Activated CD8-positive, alpha-beta T cell treated with anti-CD3 and anti-CD28 coated beads, Interleukin-2, amount 10 ng/mL, durations not matched to agents 7 days and 5 days (primary cell): Measurements from ENCODE around the gene CHST7. TPM values are rescaled to one million over a fixed set of nuclear protein-coding genes. Genes with fewer than 3 reads are reported as not detected.

Source experiments
- ATAC-seq: fragments of 150-1000 bp; cut with Tn5 transposase; one replicate; pipeline ENCODE4 v1.10.0; 2021; ENCODE audit warnings: moderate library complexity
- CTCF ChIA-PET: fragments of 350-600 bp; sonication (Branson Sonifier 250); formaldehyde crosslinking; loops from one replicate; lab custom pipeline; 2021; ENCODE audit warnings: antibody characterized with exemption; lab: Charles Lee
- POLR2A ChIA-PET: fragments of 350-600 bp; sonication (Branson Sonifier 250); formaldehyde crosslinking; loops from one replicate; lab custom pipeline; 2021; ENCODE audit warnings: antibody characterized with exemption; lab: Charles Lee
- DNase-seq: peaks from one replicate; pipeline ENCODE4 v3.0.0-alpha.2; 2020
- H3K27ac Mint-ChIP-seq: one replicate; pipeline ENCODE4 v1.8.0; 2021; ENCODE audit warnings: mild to moderate bottlenecking, mixed read lengths
- H3K27me3 Mint-ChIP-seq: one replicate; pipeline ENCODE4 v1.8.0; 2021; ENCODE audit warnings: low read depth, mixed read lengths
- H3K36me3 Mint-ChIP-seq: one replicate; pipeline ENCODE4 v1.8.0; 2021; ENCODE audit warnings: low read depth, mixed read lengths
- H3K4me1 Mint-ChIP-seq: one replicate; pipeline ENCODE4 v1.8.0; 2021; ENCODE audit warnings: low read depth, mixed read lengths
- H3K4me3 Mint-ChIP-seq: one replicate; pipeline ENCODE4 v1.8.0; 2021; ENCODE audit warnings: mild to moderate bottlenecking, mixed read lengths
- H3K9me3 Mint-ChIP-seq: one replicate; pipeline ENCODE4 v1.8.0; 2022; ENCODE audit warnings: mixed read lengths; ENCODE audit not compliant: insufficient read depth
- total RNA-seq, 2 experiments: library from RNA; stranded (reverse); gene quantifications; one replicate each; pipeline ENCODE4 v1.2.3, GENCODE V29; 2021

Gene CHST7
- total RNA-seq, 2 experiments from 2014 or later: 5.4 to 6.5 TPM

DNA sequence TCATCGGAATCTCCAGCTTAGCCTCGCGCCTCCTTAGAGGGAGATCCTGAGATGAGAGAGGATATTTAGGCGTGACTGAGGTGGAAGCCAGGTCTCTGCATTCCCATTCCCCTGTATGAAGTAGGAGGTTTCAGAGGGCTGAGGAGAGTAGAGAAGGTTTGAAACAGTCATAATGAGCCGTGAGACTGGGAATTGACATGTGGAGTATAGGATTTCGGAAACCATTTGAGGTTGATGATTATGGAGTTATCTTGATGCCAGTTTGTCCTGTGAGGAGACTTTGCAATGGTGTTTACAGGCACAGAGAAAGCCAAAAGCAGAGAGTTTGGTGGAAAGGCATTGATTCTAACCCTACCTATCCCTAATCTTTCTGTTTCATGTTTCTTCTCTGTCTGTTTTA, 2.0 kb downstream of the CHST7 start:
- POLR2A ChIA-PET: interaction anchor here (0.6 to 1.5 kb wide), 2 partner anchors 12 to 13 kb away, joined by 3 to 4 read pairs; no protein-coding TSS in a partner anchor
- Mint-ChIP-seq H3K4me1 (peaks cover 39% of the 10 kb centered on the region), H3K27me3 (no peaks in the 10 kb centered on the region), H3K9me3 (no peaks in the 10 kb centered on the region), H3K4me3 (peak overlapping the region; percentile 79), H3K36me3 (peaks cover 23% of the 10 kb centered on the region), H3K27ac (no peak overlapping the region)
- DNase-seq (no peak), ATAC-seq (no peak)
- CTCF ChIA-PET: interaction anchor here (1.6 to 1.9 kb wide), 3 partner anchors 12 to 112 kb away, joined by 3 to 5 read pairs (median 3); no protein-coding TSS in a partner anchor

DNA sequence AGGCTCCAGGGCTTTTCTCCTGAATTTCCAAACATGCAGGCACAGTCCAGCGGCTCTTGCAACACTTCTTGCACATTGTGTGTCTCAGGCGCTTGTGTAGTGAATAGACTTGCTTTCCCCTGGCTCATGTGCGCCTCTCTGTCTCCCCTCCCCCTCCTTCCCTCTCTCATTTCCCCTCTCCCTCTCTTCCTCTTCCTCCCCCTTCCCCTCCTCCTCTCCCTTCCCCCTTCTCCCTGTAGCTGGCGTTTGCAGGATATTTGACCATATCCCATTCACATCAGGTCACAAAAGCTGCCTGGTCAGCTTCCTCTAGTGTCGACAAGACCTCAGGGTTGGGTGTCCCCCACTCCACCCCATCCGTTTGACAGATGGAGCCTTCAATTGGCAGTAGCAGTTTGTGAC, 2.4 kb downstream of the CHST7 start:
- H3K4me1 Mint-ChIP-seq: peaks cover 39% of the 10 kb centered on the region
- H3K9me3 Mint-ChIP-seq: no peaks in the 10 kb centered on the region
- ChIA-PET CTCF (interaction anchor here (1.6 to 1.9 kb wide), 3 partner anchors 11 to 111 kb away, joined by 3 to 5 read pairs (median 3); no protein-coding TSS in a partner anchor), POLR2A (interaction anchor here (1.5 kb wide), 1 partner anchor 12 kb away, joined by 4 read pairs; no protein-coding TSS in a partner anchor)
- H3K27me3 Mint-ChIP-seq: no peaks in the 10 kb centered on the region
- DNase-seq (no peak), ATAC-seq (no peak)
- H3K27ac Mint-ChIP-seq: no peak overlapping the region
- peak overlapping the region; percentile 79 for H3K4me3 Mint-ChIP-seq
- H3K36me3 Mint-ChIP-seq: peaks cover 23% of the 10 kb centered on the region

DNA sequence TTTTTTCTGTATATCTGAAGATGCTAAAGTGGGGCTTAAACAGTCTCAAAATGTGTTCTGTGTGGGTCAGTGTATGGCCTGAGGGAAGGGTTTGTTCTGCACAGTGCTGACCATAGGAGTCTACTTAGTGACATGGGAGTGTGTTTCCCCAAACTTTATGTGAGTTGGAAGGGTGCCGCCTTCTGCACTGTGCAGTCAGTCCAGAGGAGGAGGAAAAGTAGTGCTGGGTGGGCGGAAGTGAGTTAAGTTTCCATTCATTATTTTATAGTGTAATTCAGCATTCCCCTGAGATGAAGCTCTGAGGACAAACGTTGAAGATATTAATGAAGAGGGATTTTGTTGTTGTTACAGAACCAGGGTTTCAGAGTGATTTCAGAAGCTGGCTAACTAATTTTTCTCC, 2.9 kb downstream of the CHST7 start:
- Mint-ChIP-seq H3K27me3 (no peaks in the 10 kb centered on the region), H3K36me3 (peaks cover 23% of the 10 kb centered on the region), H3K27ac (peak overlapping the region; percentile 12), H3K4me1 (peaks cover 39% of the 10 kb centered on the region), H3K4me3 (peak overlapping the region; percentile 79), H3K9me3 (no peaks in the 10 kb centered on the region)
- ChIA-PET POLR2A (interaction anchor here (1.5 kb wide), 1 partner anchor 11 kb away, joined by 4 read pairs; no protein-coding TSS in a partner anchor), CTCF (interaction anchor here (0.6 to 1.9 kb wide), 4 partner anchors 11 to 111 kb away, joined by 3 to 5 read pairs (median 3); no protein-coding TSS in a partner anchor)
- ATAC-seq (no peak), DNase-seq (no peak)

DNA sequence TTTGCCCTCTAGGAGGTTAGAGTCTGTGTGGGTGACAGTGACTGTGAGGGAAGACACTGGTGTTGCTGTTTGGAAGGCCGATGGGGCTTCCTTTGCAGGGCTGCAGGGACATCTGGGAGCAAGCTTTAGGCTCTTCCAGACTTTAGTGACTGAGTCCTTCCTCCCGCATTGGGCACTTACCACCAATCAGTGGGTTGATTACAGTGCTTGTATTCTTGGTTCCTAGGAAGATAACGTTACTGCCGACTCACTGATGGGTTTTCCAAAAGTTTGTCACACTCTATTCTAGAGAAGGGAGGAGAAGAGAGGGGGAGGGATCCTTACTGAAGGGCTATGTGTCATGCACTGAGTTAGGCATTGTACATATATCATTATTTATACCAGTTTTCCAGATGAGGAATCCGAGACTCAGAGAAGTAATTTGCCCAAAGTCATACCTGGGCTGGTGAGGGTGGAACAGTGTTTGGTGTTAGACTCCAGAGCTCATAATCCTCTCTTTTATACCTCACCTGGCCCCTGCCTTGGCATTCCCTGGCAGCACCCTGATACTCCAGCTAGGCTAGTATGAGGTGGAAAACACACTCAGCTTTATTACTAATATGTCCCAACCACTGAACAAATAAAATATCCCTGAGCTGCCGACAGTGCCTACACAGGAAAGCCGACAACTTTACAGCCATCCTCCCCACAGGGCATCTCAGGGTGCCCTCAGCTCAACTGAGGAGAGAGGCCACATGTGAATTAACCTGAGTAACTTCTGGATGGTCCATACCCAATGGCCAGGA, 3.8 kb downstream of the CHST7 start:
- Mint-ChIP-seq H3K4me3 (no peak overlapping the region), H3K27ac (no peak overlapping the region)

DNA sequence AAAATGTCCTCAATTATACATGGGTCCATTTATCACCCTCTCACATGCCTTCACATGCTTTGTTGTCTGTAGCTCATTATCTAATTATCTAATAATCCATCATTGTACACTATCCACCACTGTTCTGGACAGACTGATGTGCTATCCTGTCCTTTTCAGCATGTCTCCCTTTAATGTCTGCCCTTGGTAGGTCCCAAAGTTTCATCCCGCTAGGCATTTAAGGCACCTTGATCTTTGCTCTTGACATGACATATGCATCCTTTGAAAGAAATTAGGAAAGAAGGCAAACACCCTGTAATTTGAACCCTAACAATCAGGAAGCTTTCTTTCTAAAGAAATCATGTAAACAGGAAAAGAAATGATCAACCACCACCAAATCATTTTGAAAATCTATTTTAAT, 5.7 kb downstream of the CHST7 start:
- Mint-ChIP-seq H3K36me3 (peaks cover 23% of the 10 kb centered on the region), H3K9me3 (no peaks in the 10 kb centered on the region), H3K27me3 (no peaks in the 10 kb centered on the region), H3K4me3 (no peak overlapping the region), H3K27ac (no peak overlapping the region), H3K4me1 (peaks cover 21% of the 10 kb centered on the region)
- POLR2A ChIA-PET: no interaction called here
- DNase-seq (no peak), ATAC-seq (no peak)
- CTCF ChIA-PET: no interaction called here

More for the DNA sequence above, 3.8 kb downstream of the CHST7 start:
- H3K27me3 Mint-ChIP-seq: no peaks in the 10 kb centered on the region
- no peak for ATAC-seq
- no peak for DNase-seq
- no peaks in the 10 kb centered on the region for H3K9me3 Mint-ChIP-seq
- H3K36me3 Mint-ChIP-seq: peaks cover 23% of the 10 kb centered on the region
- POLR2A ChIA-PET: interaction anchor here (1.5 kb wide), 1 partner anchor 10 kb away, joined by 4 read pairs; no protein-coding TSS in a partner anchor
- peaks cover 31% of the 10 kb centered on the region for H3K4me1 Mint-ChIP-seq
- CTCF ChIA-PET: interaction anchor here (0.6 to 1.6 kb wide), 5 partner anchors 10 to 110 kb away, joined by 3 read pairs; no protein-coding TSS in a partner anchor

DNA sequence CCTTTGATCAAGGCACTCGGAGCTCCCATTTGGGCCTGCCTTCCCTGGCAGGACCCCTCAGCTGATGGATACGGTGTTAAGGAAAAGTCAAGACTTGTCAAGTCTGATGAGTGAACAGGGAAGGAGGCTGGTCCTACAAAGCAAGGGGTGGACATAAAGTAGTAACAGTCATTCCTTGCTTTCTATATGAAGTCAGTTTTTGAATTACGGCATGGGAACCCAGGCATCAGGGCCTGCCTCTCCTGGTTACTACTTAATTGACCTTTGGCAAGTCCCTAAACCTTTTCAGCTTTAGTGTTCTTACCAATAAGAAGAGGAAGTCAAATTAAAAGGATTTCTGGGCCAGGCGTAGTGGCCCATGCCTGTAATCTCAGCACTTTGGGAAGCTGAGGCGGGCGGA, 7.0 kb downstream of the CHST7 start:
- CTCF ChIA-PET: no interaction called here
- ATAC-seq: no peak
- H3K27ac Mint-ChIP-seq: no peak overlapping the region
- H3K4me1 Mint-ChIP-seq: peaks cover 20% of the 10 kb centered on the region
- DNase-seq: no peak
- POLR2A ChIA-PET: no interaction called here
- no peak overlapping the region for H3K4me3 Mint-ChIP-seq
- peaks cover 23% of the 10 kb centered on the region for H3K36me3 Mint-ChIP-seq
- H3K9me3 Mint-ChIP-seq: no peaks in the 10 kb centered on the region
- no peaks in the 10 kb centered on the region for H3K27me3 Mint-ChIP-seq

DNA sequence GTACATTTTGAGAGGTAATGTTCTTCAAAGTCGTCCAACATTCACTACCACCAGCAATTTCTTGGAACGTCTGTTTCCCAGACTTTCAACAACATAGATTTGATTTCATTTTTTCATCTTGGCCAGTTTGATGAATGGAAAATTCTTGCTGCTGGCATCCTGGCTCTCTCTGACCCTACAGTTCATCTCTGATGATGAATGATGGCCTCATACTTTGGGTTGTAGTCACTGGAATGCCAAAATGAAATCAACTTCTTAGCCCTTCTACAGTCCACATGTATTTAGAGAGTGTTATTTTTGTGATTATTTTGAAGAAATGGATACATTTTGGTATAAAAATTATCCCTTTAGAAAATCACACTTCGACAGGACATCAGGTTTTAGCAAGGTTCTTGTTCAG, 8.8 kb downstream of the CHST7 start:
- ChIA-PET CTCF (interaction anchor here (1.5 kb wide), 1 partner anchor 10 kb away, joined by 4 read pairs; no protein-coding TSS in a partner anchor), POLR2A (no interaction called here)
- Mint-ChIP-seq H3K4me3 (no peak overlapping the region), H3K9me3 (no peaks in the 10 kb centered on the region), H3K27me3 (no peaks in the 10 kb centered on the region), H3K27ac (no peak overlapping the region), H3K4me1 (peaks cover 16% of the 10 kb centered on the region), H3K36me3 (peaks cover 17% of the 10 kb centered on the region)
- ATAC-seq (no peak), DNase-seq (no peak)

DNA sequence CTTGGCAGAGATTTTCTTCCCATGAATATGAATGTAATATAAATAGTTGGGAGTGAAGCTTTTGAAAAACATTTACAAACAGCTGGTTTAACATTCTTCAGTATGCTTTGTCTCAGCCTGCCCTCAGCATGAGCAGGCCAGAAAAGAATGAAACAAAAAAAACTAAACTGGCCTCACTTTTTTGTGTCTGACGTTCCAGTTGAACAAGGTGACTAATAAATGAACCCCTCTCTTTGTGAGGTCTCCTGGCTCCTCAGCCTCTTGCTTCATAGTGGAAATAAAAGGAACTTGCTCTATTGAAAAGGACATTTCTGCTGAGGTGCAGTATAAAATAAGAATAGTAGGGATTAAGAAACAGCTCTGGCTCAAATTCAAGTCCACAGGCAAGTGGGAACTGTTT, 9.4 kb downstream of the CHST7 start:
- no peak overlapping the region for H3K4me3 Mint-ChIP-seq
- CTCF ChIA-PET: interaction anchor here (1.5 kb wide), 1 partner anchor 10 kb away, joined by 4 read pairs; no protein-coding TSS in a partner anchor

DNA sequence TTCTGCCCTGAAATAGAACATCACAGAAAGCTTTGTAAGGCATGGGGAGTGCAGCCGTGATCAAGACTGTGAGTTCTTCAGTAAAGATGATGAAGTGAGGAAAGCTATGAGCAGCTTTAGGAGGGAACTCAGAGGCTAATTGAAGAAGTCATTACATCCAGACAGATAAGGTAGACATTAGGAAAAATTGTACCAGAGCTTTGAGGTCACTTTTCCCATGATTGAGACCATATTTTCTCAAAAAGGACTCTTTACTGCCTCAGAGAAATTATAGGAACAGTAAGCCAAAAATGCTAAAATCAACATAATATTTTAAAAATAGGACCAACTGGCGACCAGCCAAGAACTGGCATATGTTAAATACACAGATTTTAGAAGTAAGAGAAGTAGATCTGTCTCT, 11.2 kb downstream of the CHST7 start:
- no peak overlapping the region for H3K4me3 Mint-ChIP-seq
- peaks cover 22% of the 10 kb centered on the region for H3K4me1 Mint-ChIP-seq
- no peak for DNase-seq
- POLR2A ChIA-PET: no interaction called here
- peaks cover 6% of the 10 kb centered on the region for H3K36me3 Mint-ChIP-seq
- H3K9me3 Mint-ChIP-seq: no peaks in the 10 kb centered on the region
- CTCF ChIA-PET: no interaction called here
- no peak for ATAC-seq
- no peaks in the 10 kb centered on the region for H3K27me3 Mint-ChIP-seq
- no peak overlapping the region for H3K27ac Mint-ChIP-seq

More for the DNA sequence above, 9.4 kb downstream of the CHST7 start:
- Mint-ChIP-seq H3K4me1 (peaks cover 17% of the 10 kb centered on the region), H3K27me3 (no peaks in the 10 kb centered on the region), H3K9me3 (no peaks in the 10 kb centered on the region), H3K27ac (no peak overlapping the region), H3K36me3 (peaks cover 14% of the 10 kb centered on the region)
- DNase-seq (no peak), ATAC-seq (no peak)
- POLR2A ChIA-PET: no interaction called here

DNA sequence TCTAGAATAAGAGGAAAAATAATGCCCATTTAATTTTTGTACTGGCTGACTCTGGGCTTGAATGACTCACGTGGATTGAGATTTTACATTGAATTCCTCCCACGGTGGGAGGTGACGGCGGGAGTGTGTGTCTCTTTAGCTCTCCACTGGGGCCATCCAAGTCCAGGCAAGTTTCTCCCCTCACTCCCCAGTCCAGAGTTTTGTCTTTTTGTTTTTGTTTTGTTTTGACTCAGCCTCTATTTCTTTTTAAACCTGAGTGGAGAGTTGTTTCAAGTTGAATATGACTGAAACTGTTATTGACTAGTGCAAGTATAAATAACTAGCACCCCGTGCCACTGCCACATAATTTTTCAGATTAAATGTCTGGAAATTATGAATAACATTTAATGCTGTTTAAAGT, 13.6 kb downstream of the CHST7 start:
- Mint-ChIP-seq H3K27me3 (no peaks in the 10 kb centered on the region), H3K4me1 (peaks cover 30% of the 10 kb centered on the region), H3K4me3 (no peak overlapping the region), H3K36me3 (peaks cover 9% of the 10 kb centered on the region), H3K27ac (peak overlapping the region; percentile 61), H3K9me3 (no peaks in the 10 kb centered on the region)
- peak; percentile 33 for ATAC-seq
- ChIA-PET POLR2A (interaction anchor here (1.0 kb wide), 1 partner anchor 11 kb away, joined by 4 read pairs; no protein-coding TSS in a partner anchor), CTCF (interaction anchor here (0.9 to 1.7 kb wide), 4 partner anchors 11 to 100 kb away, joined by 3 to 7 read pairs (median 6); no protein-coding TSS in a partner anchor)
- DNase-seq: no peak

DNA sequence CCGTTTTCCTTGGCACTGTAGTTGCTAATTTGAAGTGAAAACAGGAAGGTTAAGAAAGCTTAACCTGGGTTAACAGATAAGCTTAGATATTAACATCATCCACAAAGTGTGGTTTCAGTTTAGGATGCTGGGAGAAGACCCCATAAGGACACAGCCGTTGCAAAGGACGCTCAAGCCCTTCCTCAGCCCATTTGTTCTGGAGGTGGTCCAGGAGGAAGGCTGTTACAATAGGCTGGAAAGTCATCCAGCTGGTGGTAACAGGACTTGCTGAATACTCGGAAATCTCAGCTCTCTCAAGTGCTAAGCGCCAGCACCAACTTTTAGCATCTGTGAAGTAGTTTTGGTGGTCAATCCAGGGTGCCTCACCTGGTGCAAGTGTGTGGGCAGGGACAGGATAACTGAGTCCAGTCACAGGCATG, 14.2 kb downstream of the CHST7 start:
- ATAC-seq (no peak), DNase-seq (no peak)
- CTCF ChIA-PET: interaction anchor here (0.9 to 1.7 kb wide), 4 partner anchors 11 to 99 kb away, joined by 3 to 7 read pairs (median 6); no protein-coding TSS in a partner anchor
- H3K4me3 Mint-ChIP-seq: peak overlapping the region; percentile 45
- H3K4me1 Mint-ChIP-seq: peaks cover 30% of the 10 kb centered on the region
- POLR2A ChIA-PET: interaction anchor here (1.0 kb wide), 1 partner anchor 11 kb away, joined by 4 read pairs; no protein-coding TSS in a partner anchor
- H3K27ac Mint-ChIP-seq: peak overlapping the region; percentile 75
- no peaks in the 10 kb centered on the region for H3K9me3 Mint-ChIP-seq
- peaks cover 9% of the 10 kb centered on the region for H3K36me3 Mint-ChIP-seq
- no peaks in the 10 kb centered on the region for H3K27me3 Mint-ChIP-seq
